ENCODE results near the gene PSPC1. TPM values are rescaled to one million over a fixed set of nuclear protein-coding genes. Genes with fewer than 3 reads are reported as not detected.

The PSPC1 gene
- total and polyA plus RNA-seq, 11 donors: 18.8 to 31.5 (median 26.0) TPM

- no peak for ATAC-seq
Measured at GRCh38 chr13:19681517-19681916, 101.2 kb downstream of the PSPC1 start.

GRCh38 chr13:19680751-19681150 is 102.0 kb downstream of the PSPC1 start:
- 93 to 97% (median 96%) methylated on average over 7 of the region's 7 CpGs for WGBS, 4 donors
- no peak for DNase-seq
- Histone ChIP-seq H3K36me3 (peaks cover 0 to 49% (median 6%) of the 10 kb centered on the region in 9 donors), H3K27ac (no peak overlapping the region), H3K4me3 (no peak overlapping the region), H3K27me3 (no peaks in the 10 kb centered on the region), H3K4me1 (peaks cover 0 to 3% (median 0%) of the 10 kb centered on the region in 12 donors), H3K9me3 (no peaks in the 10 kb centered on the region)
- intact Hi-C loops (cut with DNase I): no loop called here
- no peak for ATAC-seq
- no peak for TF ChIP-seq CTCF (IDR thresholded peaks at IDR 0.05)
- TF ChIP-seq POLR2A (IDR thresholded peaks at IDR 0.05): no peak

More at GRCh38 chr13:19681517-19681916, 101.2 kb downstream of the PSPC1 start:
- WGBS, 4 donors: 65 to 88% (median 73%) methylated on average over 2 of the region's 2 CpGs
- Histone ChIP-seq H3K9me3 (no peaks in the 10 kb centered on the region), H3K27me3 (no peaks in the 10 kb centered on the region), H3K27ac (no peak overlapping the region), H3K4me3 (no peak overlapping the region), H3K36me3 (peaks cover 0 to 41% (median 3%) of the 10 kb centered on the region in 9 donors), H3K4me1 (peaks cover 0 to 3% (median 0%) of the 10 kb centered on the region in 12 donors)
- TF ChIP-seq POLR2A (IDR thresholded peaks at IDR 0.05) (no peak), CTCF (IDR thresholded peaks at IDR 0.05) (no peak)
- intact Hi-C loops (cut with DNase I): no loop called here
- no peak for DNase-seq

- Histone ChIP-seq H3K27ac (no peak overlapping the region), H3K4me1 (peaks cover 0 to 8% (median 0%) of the 10 kb centered on the region in 12 donors), H3K9me3 (no peaks in the 10 kb centered on the region), H3K4me3 (no peak overlapping the region), H3K36me3 (peaks cover 0 to 82% (median 51%) of the 10 kb centered on the region in 9 donors), H3K27me3 (no peaks in the 10 kb centered on the region)
- intact Hi-C loops (cut with DNase I): no loop called here
- no peak for TF ChIP-seq CTCF (IDR thresholded peaks at IDR 0.05)
- no peak for TF ChIP-seq POLR2A (IDR thresholded peaks at IDR 0.05)
- DNase-seq: no peak
- WGBS, 4 donors: 89 to 95% (median 91%) methylated on average over 3 of the region's 3 CpGs
- ATAC-seq: no peak
Measured at GRCh38 chr13:19676168-19676567, 106.6 kb downstream of the PSPC1 start.

- Histone ChIP-seq H3K9me3 (no peaks in the 10 kb centered on the region), H3K27me3 (no peaks in the 10 kb centered on the region), H3K4me1 (peaks cover 0 to 8% (median 0%) of the 10 kb centered on the region in 12 donors), H3K27ac (no peak overlapping the region), H3K36me3 (peaks cover 0 to 90% (median 63%) of the 10 kb centered on the region in 9 donors), H3K4me3 (no peak overlapping the region)
- intact Hi-C loops (cut with DNase I): no loop called here
- TF ChIP-seq POLR2A (IDR thresholded peaks at IDR 0.05) (no peak), CTCF (IDR thresholded peaks at IDR 0.05) (no peak)
- ATAC-seq (no peak), DNase-seq (no peak)
- 93 to 95% (median 94%) methylated on average over 10 of the region's 10 CpGs for WGBS, 4 donors
Measured at GRCh38 chr13:19674898-19675297, 107.8 kb downstream of the PSPC1 start.
